Chondrocyte (in vitro differentiated cells): Measurements from ENCODE around the gene HS3ST3B1. TPM values are rescaled to one million over a fixed set of nuclear protein-coding genes. Genes with fewer than 3 reads are reported as not detected.

Experiments used
- DNase-seq: peaks from one replicate; pipeline ENCODE4 v3.0.0; 2021; ENCODE audit warnings: mixed read lengths, low spot score
- H3K27ac Mint-ChIP-seq: one replicate; pipeline ENCODE4 v1.8.0; 2021; ENCODE audit warnings: mild to moderate bottlenecking, moderate library complexity, mixed read lengths; ENCODE audit not compliant: unreplicated experiment
- H3K27me3 Mint-ChIP-seq: 2 replicates; pipeline ENCODE4 v1.8.0; 2021; ENCODE audit warnings: low read depth, mixed read lengths
- H3K36me3 Mint-ChIP-seq: 2 replicates; pipeline ENCODE4 v1.8.0; 2021; ENCODE audit warnings: low read depth, mixed read lengths
- H3K4me1 Mint-ChIP-seq: 2 replicates; pipeline ENCODE4 v1.8.0; 2021; ENCODE audit warnings: low read depth, mild to moderate bottlenecking, mixed read lengths
- H3K4me3 Mint-ChIP-seq: one replicate; pipeline ENCODE4 v1.8.0; 2021; ENCODE audit warnings: mild to moderate bottlenecking, moderate library complexity, mixed read lengths; ENCODE audit not compliant: unreplicated experiment
- H3K9me3 Mint-ChIP-seq: 2 replicates; pipeline ENCODE4 v1.8.0; 2021; ENCODE audit warnings: low read depth, mixed read lengths
- CTCF ChIP-seq: fragments of 200-600 bp; sonication (generic); IDR thresholded peaks from 2 replicates; pipeline ENCODE4 v1.5.0; 2021; ENCODE audit warnings: antibody characterized with exemption, mild to moderate bottlenecking, moderate library complexity
- total RNA-seq: library from RNA; stranded (reverse); gene quantifications from 3 replicates; pipeline ENCODE4 v1.2.1, GENCODE V29; 2021

Gene HS3ST3B1
- total RNA-seq, 1 donor from 2014 or later, result 27.1 TPM

GRCh38 chr17:14389681-14390080 is 88.8 kb downstream of the HS3ST3B1 start:
- Mint-ChIP-seq H3K36me3 (peaks cover 5% of the 10 kb centered on the region), H3K4me1 (no peaks in the 10 kb centered on the region), H3K4me3 (no peak overlapping the region), H3K9me3 (peaks cover 10% of the 10 kb centered on the region), H3K27me3 (no peaks in the 10 kb centered on the region), H3K27ac (no peak overlapping the region)
- DNase-seq, result no peak
- TF ChIP-seq CTCF, result no peak

GRCh38 chr17:14393723-14394122 is 92.8 kb downstream of the HS3ST3B1 start:
- no peak for DNase-seq
- H3K4me3 Mint-ChIP-seq, result no peak overlapping the region
- no peaks in the 10 kb centered on the region for H3K27me3 Mint-ChIP-seq
- H3K4me1 Mint-ChIP-seq, result no peaks in the 10 kb centered on the region
- no peak overlapping the region for H3K27ac Mint-ChIP-seq
- H3K36me3 Mint-ChIP-seq, result peaks cover 5% of the 10 kb centered on the region
- peaks cover 10% of the 10 kb centered on the region for H3K9me3 Mint-ChIP-seq
- no peak for TF ChIP-seq CTCF

- no peak for TF ChIP-seq CTCF
- no peak for DNase-seq
- Mint-ChIP-seq H3K9me3 (peaks cover 16% of the 10 kb centered on the region), H3K4me3 (no peak overlapping the region), H3K27me3 (no peaks in the 10 kb centered on the region), H3K36me3 (peaks cover 7% of the 10 kb centered on the region), H3K4me1 (no peaks in the 10 kb centered on the region), H3K27ac (no peak overlapping the region)
Observed at GRCh38 chr17:14395255-14395654, 94.4 kb downstream of the HS3ST3B1 start.

- Mint-ChIP-seq H3K27ac (no peak overlapping the region), H3K4me3 (no peak overlapping the region), H3K36me3 (peaks cover 3% of the 10 kb centered on the region), H3K9me3 (peaks cover 11% of the 10 kb centered on the region), H3K27me3 (no peaks in the 10 kb centered on the region), H3K4me1 (no peaks in the 10 kb centered on the region)
- DNase-seq, result no peak
- no peak for TF ChIP-seq CTCF
Observed at GRCh38 chr17:14396547-14396946, 95.7 kb downstream of the HS3ST3B1 start.

GRCh38 chr17:14398766-14399165 is 97.9 kb downstream of the HS3ST3B1 start:
- peaks cover 6% of the 10 kb centered on the region for H3K36me3 Mint-ChIP-seq
- H3K27me3 Mint-ChIP-seq, result no peaks in the 10 kb centered on the region
- H3K4me1 Mint-ChIP-seq, result no peaks in the 10 kb centered on the region
- H3K27ac Mint-ChIP-seq, result no peak overlapping the region
- DNase-seq, result no peak
- peaks cover 12% of the 10 kb centered on the region for H3K9me3 Mint-ChIP-seq
- H3K4me3 Mint-ChIP-seq, result no peak overlapping the region
- TF ChIP-seq CTCF, result no peak

Other genes with a start within 250 kb of the HS3ST3B1 start
- gene COX10, start 231.6 kb upstream of the HS3ST3B1 start, total RNA-seq, result 12.6 to 14.6 TPM (median 13.3 TPM) in 3 replicates
- not detected in 3 replicates for gene CDRT15, start 64.2 kb upstream of the HS3ST3B1 start, total RNA-seq